NCI-H1694 (cell line): ENCODE data around the gene SFXN4.

ENCODE experiments used
- DNase-seq: peaks from one replicate; lab custom pipeline; 2025; lab: John Stamatoyannopoulos, UW

SFXN4 gene, protein sequence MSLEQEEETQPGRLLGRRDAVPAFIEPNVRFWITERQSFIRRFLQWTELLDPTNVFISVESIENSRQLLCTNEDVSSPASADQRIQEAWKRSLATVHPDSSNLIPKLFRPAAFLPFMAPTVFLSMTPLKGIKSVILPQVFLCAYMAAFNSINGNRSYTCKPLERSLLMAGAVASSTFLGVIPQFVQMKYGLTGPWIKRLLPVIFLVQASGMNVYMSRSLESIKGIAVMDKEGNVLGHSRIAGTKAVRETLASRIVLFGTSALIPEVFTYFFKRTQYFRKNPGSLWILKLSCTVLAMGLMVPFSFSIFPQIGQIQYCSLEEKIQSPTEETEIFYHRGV

DNA sequence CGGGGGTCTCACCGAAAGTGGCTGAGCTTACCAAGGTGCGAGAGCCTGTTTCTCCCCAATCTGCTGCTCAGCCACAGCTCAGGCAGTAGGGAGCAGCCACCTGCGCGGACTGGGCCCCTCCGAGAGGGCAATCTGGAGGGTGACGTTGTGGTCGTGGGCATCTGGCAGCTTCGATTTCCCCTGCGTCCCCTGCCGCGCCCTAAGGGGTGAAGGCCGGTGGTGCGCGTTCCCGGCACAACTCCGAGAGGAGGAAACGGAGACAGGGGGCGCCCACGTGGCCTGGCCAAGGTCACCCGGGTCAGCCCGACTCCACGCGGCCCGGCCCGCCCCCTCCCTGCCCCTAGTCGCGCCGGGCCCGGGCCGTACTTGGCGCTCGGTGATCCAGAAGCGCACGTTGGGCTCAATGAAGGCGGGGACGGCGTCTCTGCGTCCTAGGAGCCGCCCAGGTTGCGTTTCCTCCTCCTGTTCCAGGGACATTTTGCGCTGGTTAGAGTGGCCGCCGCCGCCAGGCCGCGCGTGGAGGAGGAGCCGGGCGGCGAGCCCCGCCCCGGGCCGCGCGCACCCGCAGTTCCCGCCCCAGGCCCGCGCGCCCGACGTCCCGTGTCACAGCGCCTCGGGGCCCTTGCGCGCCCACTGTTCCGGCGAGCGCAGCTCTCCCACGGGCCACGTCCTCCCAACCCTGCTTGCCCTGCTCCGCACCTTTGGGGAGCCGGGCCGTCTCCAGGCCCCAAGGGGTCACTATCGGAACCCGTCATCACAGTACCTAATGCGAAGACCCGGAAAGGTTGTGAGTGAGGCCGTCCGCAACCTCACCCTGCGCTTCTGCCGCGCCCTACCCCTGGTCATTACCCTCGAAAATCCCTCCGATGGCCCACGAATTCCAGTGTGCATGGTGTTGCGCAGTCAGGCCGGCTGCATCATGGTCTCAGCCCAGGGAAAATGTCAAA lies at the start of gene SFXN4:
TSS of gene SFXN4 (minus strand) at position 544 of the 947 bp plus-strand sequence. CDS start at position 477, 67 bp downstream.
- DNase-seq: no peak

- DNase-seq: no peak
These were observed 46.3 kb upstream of the SFXN4 start for GRCh38 chr10:119211625-119212441.

DNA sequence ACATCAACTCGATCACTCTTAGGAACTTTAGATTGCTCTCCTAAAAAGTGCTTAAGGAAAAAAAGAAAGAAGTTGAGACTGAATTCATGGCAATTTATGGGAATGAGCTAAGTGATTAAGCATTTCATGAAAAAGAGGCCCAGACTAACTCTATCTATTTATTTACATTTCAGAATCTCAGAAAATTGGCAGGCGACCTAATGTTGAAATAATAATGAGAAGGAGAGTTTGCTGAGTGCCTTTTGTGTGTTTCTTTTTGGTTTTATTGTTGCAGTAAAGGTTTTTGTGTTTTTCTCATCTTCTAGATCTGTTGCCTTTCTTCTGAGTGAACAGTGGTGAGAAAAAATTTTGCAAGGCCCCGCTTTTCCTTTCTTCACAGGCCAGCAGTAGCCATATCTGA lies 45.7 kb upstream of the SFXN4 start:
- no peak for DNase-seq

DNA sequence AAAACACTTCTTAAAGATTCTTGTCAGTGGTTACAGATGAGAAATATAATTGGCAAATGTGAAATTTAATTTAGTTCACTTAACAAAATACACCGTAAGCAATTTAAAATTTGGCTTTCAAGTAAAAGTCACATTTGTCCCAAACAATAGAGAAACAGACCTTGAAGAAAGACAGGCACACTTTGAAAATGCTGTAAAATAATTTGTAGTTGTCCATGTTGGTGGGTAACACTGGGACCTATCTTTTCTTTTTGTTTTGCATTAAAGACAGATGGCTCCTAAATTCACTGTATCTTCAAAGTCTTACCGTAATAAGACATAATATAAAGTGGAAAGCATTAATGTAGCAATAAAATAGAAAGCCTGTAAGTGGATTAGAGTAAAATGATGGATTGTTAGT lies 45.1 kb upstream of the SFXN4 start:
- DNase-seq: no peak

DNA sequence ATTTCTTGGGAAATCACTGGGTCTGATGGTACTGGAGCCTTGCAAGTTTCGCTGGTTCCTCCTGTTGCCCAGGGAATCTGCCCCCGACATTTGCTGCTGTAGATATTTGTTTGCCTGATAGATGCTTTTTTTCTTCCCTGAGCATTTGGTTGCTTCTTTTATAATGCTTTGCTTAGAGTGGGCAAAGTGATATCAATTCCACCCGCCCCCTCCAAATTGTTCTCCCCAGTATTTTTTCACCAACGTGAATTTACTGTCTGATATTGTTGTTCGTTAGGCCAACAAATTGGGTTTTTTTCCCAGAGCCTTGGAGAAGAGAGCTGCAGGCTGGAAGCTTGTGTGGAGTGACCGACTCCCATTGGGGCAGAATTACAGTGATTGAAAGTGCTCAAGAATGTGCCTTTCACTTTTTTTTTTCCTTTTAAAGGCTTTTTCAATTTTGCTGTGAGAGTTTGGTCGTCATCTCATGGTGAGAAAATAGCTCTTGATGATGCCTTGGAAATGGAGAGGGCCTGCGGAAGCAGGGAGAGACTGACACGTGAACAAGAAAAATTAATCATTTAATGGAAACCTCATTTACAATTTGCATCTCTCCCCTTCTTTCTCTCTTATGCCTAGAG lies 44.3 kb upstream of the SFXN4 start:
- no peak for DNase-seq

- peak; percentile 0 for DNase-seq
These were observed 43.7 kb upstream of the SFXN4 start for GRCh38 chr10:119209035-119209735.

GRCh38 chr10:119208553-119208940 lies 43.0 kb upstream of the SFXN4 start:
- no peak for DNase-seq

- DNase-seq: no peak
These were observed 42.4 kb upstream of the SFXN4 start for GRCh38 chr10:119207713-119208552.

GRCh38 chr10:119207366-119207666 lies 41.8 kb upstream of the SFXN4 start, which contains the start of gene GRK5:
Gene GRK5 (plus strand): TSS chr10:119207571. CDS start chr10:119207918, 347 bp downstream.
- peak; percentile 37 for DNase-seq

GRCh38 chr10:119206603-119207365 lies 41.3 kb upstream of the SFXN4 start:
- no peak for DNase-seq

DNA sequence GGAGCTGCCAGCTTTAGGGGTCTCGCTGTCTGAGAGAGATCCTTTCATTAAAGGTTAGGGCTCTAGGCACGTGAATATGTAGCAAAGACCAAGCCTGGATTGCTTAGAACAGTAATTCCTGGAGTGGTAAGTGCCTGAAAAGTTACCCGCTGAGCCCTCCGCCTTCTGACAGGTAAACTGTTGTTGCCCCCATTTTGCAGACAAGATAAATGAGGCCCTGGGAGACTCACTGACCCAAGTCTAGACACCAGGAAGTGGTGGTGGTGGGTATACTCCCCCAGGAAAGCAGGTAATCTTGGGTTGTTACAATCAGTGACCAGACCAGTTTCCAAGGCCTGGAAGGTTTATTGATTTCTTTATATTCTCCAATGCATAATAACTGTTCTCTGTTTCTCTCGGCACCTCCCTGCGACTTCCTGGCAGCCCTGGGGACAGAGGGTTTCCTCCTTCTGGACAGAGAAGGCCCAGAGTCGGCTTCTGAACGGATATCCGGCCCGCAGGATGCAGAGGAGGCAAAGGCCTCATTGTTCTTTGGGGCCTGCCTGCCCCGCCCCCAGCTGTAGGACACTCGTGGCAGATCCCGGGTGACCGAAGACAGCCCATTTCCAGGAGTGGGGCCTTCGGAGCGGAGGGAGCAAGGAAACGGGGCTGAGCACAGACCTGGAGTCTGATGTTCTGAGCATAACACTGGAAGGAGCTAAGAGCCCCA lies 40.5 kb upstream of the SFXN4 start:
- no peak for DNase-seq

GRCh38 chr10:119203006-119203405 lies 37.5 kb upstream of the SFXN4 start:
- no peak for DNase-seq

- DNase-seq: no peak
These were observed 35.7 kb upstream of the SFXN4 start for GRCh38 chr10:119201233-119201632.

DNA sequence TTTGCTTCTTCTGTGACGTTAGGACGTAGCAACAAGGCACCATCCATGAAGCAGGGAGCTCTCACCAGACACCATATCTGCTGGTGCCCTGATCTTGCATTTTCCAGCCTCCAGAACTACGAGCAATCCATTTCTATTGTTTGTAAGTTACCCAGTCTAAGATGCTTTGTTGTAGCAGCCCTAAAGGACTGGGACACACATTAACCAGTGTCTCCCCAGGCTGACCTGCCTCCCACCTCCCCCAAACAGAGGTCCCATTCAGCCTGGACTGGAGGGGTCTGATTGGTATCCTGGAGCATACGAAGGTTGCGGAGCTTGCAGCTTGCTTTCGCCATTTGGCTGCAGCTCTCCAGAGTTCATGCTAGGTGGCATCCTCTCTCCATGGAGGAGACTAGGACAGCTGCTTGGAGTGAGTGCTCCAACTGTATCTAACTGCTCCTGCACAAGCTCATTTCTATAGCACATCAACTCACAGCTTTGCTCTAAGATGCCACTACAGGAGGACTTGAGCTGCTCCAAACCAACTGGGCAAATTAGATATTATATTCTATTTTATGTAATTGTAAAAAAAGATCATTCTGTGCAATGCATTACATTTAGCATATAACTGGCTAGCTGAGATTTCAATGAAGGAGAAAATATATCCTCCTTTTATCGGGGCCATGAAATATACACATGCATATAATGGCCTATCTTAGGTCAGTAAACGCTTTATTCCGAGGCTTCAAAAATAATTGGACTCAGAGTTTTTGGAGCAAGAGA lies 33.9 kb upstream of the SFXN4 start:
- DNase-seq: peak; percentile 42

- DNase-seq: no peak
These were observed 32.9 kb upstream of the SFXN4 start for GRCh38 chr10:119198438-119198837.

DNA sequence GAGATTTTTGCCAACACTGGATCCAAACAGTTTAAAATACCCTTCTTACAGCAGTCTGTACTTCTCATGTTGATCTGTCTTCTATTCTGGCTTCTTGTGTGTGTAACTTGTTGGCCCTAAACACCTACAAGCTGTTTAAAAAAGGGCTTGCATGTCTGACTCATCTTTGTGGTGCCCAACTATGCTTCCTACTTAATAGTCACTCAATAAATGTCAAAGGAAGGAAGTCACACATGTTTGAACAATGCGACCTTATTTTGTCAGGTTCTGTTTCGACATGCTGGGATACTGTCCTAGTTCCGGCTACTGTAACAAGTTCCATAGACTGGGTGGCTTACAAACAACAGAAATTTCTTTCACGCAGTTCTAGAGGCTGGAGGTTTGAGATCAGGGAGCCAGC lies 32.4 kb upstream of the SFXN4 start:
- DNase-seq: no peak

- no peak for DNase-seq
These were observed 26.4 kb upstream of the SFXN4 start for GRCh38 chr10:119191881-119192280.
